Measurements from ENCODE around the gene TCF20.

The TCF20 gene

DNA sequence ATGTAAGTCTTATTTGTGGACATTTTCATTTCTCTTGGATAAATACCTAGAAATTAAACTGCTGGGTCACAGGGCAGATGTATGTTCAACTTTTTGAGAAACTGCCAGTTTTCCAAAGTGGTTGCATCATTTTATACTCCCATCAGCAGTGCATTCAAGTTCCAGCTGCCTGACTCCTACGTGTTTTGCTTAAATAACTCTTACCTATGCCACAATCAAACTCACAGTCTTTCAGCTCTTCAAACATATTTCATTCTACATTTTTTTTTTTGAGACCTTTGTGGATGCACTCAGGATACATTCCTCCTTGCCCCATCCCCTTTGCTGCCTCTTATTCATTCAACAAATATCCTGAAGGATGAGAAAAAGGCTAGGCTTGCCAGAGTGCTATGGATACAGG is 9.2 kb downstream of the TCF20 start:
- no peak for DNase-seq

DNA sequence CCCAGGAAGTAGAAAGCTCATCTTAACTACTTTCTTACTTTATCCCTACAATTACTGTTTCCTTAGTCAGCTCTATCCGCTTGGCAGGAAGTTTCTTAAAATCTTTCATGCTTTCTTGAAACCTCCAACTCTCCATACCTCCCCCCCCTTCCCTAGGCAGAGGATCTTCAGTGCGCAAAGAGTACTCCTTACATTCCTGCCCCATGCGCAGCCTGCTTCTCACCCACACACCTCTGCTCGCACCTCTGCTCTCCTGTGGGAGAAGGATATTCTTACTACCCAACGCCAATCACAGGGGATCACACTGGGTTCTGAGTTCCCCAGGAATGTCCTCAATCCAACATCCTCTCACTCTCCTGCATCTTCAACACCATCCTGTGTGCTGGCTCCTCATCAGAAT is 12.3 kb downstream of the TCF20 start:
- DNase-seq, result no peak

DNA sequence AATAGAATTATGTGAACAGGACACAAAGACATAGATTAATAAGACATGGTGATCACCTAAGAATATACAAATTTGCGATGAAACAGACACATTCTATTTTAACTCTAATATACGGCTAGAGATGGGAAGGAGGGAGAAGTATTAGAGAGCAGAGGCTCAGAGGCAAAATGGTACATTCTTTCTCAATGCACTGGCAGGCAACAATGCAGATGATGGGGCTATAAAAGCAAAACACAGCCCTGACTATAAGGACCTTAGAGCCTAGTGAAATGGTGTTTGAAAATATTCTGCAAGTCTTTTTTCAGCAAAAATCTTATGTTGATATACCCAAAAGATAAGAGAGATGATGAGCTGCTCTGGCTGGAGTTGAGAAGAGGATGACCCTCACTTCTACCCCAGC is 13.1 kb downstream of the TCF20 start:
- DNase-seq, result no peak

GRCh38 chr22:42256930-42257329 is 13.5 kb downstream of the TCF20 start:
- DNase-seq, result no peak

DNA sequence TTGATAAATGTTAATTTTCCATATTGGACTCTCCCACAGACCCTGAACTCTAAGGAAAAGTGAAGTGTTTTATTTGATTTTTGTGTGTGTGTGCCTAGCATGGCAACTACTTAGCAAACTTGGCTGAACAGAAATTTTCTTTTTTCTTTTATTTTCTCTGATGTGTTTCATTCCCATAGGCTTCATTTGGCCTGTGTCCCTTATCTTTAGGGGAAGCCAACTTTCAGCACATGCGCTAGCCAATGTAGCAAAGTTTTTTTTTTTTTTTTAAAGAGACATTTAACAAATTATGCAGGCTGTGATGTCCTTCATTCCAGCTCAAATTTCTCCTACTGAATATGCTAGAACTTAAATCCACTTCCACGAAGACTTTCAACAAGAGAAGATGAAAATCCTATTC is 14.2 kb downstream of the TCF20 start:
- no peak for DNase-seq

DNA sequence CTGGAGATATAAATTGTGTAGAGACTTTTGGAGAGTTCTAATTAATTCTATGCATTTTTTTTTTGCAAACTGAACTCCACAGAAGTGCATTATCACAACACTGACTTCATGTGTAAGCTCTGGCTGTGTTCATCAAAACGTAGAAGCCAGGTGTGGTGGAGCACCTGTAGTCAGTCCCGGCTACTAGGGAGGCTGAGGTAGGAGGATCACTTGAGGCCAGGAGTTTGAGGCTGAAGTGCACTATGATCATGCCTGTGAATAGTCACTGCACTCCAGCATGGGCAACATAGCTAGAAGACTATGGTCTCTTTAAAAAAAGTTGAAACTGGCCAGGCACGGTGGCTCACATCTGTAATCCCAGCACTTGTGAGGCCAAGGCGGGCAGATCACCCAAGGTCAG is 20.6 kb downstream of the TCF20 start:
- no peak for DNase-seq

GRCh38 chr22:42248995-42249394 is 21.5 kb downstream of the TCF20 start:
- DNase-seq, result no peak

DNA sequence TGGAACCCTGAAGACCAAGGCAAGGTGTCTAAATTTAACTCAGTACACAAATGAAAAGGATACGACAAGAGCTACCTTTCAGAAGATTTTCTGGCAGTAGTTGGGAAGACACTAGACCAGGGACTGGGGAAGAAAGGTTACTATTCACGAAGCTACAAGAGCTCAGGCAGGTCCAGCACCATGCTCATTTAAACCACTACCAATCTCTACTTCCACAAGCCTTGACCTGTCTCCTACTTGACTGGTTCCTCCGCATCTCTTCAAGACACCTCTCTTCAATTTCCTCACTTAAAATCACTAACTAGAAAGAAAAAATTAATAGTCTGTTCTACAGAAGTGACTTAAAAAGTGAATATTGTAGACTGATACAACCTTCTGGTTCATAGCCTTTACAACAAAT is 22.9 kb downstream of the TCF20 start:
- DNase-seq, result no peak

- DNase-seq, result no peak
Measured at GRCh38 chr22:42243802-42244060, 26.7 kb downstream of the TCF20 start.

GRCh38 chr22:42236848-42237247 is 33.6 kb downstream of the TCF20 start:
- DNase-seq, result no peak

DNA sequence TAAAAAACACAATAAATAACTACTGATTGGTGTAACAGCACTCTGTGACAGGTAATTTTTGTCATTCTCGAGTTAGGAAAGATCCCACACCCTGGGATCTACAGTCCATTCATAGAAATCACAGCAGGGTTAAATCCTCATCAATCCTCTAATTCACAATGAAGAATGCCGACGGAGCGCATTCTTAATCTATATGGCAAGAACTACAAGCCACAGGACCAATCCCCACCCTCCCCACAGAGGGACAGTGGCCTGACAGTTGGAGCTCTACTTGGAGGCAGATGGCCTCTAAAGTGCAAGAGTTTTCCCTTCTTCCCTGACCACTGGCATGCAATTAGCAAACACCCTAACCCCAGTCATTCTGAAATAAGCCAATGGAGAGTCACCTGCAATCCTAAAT is 34.2 kb downstream of the TCF20 start:
- no peak for DNase-seq

- DNase-seq, result no peak
Measured at GRCh38 chr22:42233879-42234278, 36.6 kb downstream of the TCF20 start.

DNA sequence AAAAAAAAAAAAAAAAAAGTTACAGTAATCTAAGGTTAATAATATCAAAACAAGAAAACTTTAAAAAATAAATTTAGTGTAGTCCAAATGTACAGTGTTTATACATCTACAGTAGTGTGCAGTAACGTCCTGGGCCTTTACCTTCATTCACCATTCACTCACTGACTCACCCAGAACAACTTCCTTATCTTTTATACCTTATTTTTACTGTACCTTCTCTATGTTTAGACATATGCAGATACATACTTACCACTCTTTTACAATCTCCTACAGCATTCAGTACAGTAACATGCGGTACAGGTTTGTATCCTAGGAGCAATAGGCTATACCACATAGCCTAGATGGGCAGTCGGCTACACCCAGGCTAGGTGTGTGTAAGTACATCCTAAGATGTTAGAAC is 38.5 kb downstream of the TCF20 start:
- no peak for DNase-seq

GRCh38 chr22:42229455-42230149 is 40.9 kb downstream of the TCF20 start:
- peak in 2 of 56 donors; percentile 6 to 7 for DNase-seq

DNA sequence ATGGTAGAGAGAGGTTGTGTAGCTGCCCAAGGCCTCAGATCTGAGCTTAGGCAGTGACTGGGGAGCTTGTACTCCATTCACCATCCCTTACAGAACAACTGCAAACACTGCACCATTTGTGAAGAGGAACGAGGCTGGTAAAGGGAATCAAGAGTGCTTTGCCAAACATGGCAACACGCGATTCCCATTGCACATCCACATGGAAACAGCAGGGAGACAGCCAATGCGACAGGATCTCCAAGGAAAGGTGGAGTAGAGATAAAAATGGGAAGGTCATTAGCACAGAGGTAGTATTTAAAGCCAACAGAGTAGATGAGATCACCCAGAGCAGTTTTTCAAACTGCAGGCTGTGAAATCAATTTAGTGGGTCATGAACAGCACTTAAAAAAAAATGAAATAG is 42.0 kb downstream of the TCF20 start:
- peak in 7 of 56 donors; percentile 3 to 26 (median 11) for DNase-seq

- DNase-seq, result no peak
Measured at GRCh38 chr22:42227435-42227834, 43.0 kb downstream of the TCF20 start.

GRCh38 chr22:42225841-42226240 is 44.6 kb downstream of the TCF20 start:
- DNase-seq, result no peak

DNA sequence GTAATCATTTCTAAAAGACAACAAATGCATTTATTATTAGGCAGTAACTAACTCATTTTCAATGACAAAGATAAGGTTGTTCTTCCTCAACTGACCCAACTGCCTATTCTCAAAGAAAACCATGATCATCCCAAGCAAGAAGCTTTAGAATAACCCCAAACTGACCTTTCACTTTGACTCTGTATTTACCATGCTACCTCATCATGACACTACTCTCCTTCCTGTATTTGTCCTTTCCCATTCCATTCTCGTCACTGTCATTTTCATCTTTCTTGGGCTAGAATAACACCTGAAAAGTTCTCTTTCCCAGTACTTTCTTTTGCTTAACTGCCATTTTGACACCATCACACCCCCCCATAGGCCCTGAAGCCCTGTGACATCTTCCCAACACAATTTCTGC is 48.3 kb downstream of the TCF20 start:
- DNase-seq, result no peak
